Pons (tissue), 1 donor: ENCODE data around the gene EFCAB14.
"Not testable (repeated sequence)": the region's sequence is repeated elsewhere in the genome, so short reads cannot be mapped to it uniquely, and the experiment has no call there.

ENCODE experiments used
- DNase-seq: peaks from one replicate; pipeline ENCODE4 v3.0.0-alpha.2; 2016; ENCODE audit warnings: low spot score

The EFCAB14 gene, protein sequence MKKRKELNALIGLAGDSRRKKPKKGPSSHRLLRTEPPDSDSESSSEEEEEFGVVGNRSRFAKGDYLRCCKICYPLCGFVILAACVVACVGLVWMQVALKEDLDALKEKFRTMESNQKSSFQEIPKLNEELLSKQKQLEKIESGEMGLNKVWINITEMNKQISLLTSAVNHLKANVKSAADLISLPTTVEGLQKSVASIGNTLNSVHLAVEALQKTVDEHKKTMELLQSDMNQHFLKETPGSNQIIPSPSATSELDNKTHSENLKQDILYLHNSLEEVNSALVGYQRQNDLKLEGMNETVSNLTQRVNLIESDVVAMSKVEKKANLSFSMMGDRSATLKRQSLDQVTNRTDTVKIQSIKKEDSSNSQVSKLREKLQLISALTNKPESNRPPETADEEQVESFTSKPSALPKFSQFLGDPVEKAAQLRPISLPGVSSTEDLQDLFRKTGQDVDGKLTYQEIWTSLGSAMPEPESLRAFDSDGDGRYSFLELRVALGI

DNA sequence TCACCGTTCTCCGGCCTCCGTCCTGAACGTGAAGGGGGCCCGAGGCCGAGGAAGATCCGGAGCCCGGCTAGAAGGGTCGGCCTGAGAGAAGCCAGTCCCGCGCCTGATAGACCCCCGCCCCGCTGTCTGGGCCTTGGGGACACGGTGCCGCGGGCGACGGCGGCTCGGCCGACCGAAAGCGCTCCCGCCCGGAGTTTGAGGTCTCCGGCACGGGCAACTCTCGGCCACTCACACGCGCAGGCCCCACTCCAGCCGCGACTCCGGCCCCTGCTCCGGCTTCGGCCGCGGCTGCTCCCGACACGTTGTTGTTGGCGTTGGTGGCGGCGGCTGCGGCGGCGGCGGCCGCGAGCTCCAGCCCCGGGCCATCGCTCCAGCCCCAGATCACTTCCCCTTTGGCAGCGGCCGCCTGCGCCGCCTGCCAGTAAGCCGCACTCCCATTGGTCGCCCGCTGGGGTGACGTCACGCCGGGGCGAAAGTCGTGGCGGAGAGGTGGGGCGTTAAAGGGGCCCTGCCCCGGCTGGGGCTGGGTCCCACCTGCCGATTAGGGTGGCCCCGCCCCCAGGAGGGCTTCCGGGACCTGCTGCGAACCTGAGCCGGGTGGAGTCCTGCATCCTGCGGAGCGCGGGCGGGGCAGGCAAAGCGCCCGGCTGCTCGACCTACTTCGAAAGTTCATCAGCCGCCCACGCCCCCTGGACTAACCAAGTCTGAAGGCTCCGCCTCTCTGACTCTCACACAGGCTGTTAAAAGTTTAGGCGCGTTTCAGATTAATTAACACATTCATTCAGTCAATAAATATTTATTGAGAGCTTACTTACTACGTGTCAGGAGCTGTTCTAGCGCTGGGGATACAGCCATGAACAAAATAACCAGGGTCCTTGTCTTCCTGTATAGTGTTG is at the start of gene EFCAB14:
EFCAB14 (minus strand) TSS at position 388 of the 896 bp plus-strand sequence. CDS start 1,027 bp downstream, outside the sequence.
- peak; percentile 90 for DNase-seq

DNA sequence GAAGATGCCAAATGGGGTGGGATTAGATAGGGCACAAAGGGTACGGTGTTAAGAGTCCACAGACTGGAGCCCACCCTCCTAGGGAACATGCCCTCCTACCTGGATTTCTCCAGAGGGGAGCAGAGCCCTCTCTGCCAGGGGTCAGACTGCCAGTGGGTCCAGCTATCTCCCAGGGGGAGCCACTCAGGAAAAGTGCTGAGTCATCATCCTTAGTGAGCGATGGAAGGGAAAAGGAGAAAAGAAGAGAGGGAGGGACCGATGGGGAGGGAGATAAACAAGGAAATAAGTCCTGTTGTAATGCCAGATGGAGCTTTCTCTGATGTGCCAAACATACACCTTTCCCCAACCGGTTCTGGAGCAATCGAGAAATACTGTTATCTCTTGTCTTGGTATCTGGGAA is 49.5 kb upstream of the EFCAB14 start:
- DNase-seq, result no peak

- DNase-seq, result no peak
Observed at GRCh38 chr1:46767649-46768282, 48.9 kb upstream of the EFCAB14 start.

DNA sequence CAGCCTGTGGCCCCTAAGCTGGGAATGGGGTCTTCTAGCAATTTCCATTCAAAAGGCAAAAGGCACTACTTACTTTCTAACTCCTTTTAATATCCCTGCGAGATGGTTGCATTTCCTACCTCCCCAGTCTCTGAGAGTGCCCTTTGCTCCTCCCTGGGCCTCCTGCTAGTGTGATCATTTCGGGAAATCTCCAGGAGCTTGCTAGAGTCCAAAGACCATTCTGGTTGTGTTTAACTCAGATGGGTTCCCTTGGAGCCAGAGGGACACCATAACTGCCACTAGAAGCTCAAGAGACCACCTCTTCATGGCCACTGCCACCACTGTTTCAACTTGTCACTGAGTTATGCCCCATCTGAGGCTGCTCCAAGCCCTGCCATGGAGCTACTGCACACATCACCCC is 45.5 kb upstream of the EFCAB14 start:
- no peak for DNase-seq

DNA sequence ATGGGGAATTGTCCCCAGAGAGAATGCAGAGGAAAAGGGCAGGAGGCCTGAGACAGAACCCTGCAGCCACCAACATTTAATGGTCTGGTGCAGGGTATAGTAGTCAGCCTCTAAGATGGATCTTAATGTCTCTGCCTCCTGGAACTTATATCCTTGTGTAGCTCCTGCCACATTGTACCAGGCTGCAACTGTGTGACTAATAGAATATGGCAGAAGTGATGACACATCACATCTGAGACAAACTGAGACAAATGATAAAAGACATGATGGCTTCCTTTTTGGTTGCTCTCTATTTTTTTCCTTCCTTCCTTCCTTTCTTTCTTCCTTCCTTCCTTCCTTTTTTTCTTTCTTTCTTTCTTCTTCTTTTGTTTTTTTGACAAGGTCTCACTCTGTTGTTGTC is 42.8 kb upstream of the EFCAB14 start:
- no peak for DNase-seq

DNA sequence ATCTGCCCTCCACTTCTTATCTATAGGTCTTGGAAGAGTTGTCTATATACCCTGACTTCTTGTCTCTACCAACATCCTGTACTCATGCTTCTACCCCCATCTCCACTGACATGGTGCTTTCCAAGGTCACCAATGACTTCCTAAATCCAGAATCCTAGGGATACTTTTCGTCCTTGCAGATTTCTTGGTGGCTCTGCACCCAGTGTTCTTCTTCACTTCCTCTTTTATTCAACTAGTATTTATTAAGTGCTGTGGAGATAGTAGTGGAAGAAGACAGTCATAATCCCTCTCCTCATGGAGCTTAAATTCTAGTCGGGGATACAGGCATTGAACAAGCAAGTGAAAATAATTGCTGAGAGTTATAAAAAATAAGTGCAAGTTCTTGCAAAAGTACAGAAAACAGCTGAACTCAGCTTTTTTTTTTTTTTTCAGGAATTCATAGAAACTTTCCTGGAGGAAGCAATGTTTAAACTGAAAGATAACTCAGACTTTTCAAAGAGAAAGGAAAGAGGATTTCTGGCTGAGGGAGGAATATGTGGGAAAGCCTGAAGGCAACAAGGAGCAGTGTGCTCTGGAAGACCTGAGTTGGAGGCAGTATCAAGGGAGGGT is 41.7 kb upstream of the EFCAB14 start:
- no peak for DNase-seq

DNA sequence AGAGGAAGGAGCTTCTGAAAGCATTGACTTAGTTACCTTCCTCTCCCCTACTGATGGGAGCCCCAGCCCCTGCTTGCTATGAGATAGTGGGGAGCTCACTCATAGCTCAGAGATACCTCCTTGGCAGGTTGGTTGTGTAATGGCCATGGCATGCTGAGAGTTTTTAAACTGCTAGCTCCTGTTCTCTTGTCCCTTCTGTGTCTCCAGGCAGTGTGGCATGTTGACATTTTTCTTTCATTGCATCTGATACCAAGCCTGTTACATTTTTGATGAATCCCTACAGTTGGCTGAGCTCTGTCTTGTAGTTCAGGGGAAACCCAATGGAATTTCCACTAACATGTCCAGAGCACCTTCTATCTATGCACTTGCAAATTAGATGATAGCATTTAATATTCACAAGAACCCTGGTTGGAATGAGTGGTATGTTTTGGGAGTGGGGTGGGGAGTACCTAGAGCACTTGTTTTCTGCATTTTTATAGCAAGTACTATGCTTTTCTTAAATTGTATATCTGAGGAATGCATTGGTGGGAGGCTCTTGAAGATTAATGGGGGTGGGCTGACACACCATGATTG is 39.1 kb upstream of the EFCAB14 start:
- no peak for DNase-seq

DNA sequence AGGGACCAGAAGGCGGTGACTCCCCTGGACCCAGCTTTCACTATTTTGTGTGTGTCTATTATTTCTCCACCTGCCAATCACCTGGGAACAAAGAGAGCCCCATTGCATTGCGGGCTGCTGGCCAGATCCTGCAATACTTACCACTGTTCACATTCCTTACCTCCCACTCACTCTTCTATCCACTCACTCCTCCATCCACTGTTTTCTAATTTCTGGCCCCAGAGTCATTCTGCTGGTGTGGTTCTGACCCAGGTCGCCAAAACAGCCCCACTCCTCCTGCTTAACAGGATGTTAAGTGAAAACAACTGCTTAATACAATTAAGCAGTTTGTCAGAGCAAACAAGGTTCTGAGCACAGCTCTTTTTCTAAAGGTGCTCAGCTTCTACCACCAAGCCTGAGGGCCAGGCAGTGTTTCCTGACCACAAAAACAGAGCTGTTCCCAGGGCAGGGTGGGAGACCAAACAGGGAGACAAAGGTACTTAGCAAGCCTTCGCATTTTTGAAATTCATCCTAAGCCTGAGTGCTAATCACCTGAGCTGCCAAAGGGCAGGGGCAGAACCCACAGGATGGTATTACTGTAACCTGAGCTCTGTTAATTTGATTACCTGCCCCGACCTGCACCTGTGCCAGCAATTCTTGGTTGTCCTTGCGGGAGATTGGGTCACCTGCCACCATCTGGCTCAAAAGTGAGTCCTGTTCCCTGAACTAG is 38.5 kb upstream of the EFCAB14 start:
- DNase-seq, result no peak

GRCh38 chr1:46755121-46755520 is 36.2 kb upstream of the EFCAB14 start:
- no peak for DNase-seq

GRCh38 chr1:46754707-46755106 is 35.8 kb upstream of the EFCAB14 start:
- DNase-seq, result not testable (repeated sequence)

GRCh38 chr1:46753985-46754384 is 35.1 kb upstream of the EFCAB14 start:
- no peak for DNase-seq

GRCh38 chr1:46749921-46750404 is 31.0 kb upstream of the EFCAB14 start:
- no peak for DNase-seq

- no peak for DNase-seq
Observed at GRCh38 chr1:46749404-46749803, 30.5 kb upstream of the EFCAB14 start.

DNA sequence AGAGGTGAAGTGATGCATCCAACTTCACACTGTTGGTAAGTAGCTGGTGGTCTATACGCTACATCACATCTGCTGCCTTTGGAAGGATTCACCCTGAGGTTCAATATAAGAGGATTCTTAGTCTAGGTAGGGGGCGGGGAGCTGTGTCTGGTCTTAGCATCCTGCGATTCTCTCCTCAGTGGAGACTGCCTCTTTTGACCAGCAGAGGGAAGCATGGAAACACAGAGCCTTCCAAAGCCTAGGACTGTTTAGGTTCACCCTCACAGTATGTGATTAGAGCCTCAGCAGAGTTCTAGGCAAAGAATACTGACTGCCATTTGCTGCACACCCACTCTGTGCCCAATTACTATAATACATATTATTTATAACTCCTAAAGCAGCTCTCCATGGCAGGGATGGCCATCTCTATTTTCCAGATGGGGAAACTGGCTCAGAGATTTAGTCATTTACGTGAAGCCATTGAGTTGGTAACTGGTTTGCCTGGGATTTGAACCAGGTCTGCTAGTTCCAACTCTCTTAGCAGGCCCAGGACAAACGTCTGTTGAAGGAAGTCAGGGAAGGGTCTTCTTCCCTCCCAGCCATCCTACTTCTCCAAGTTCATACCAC is 28.9 kb upstream of the EFCAB14 start:
- DNase-seq, result peak; percentile 30

- DNase-seq, result no peak
Observed at GRCh38 chr1:46742069-46742468, 23.2 kb upstream of the EFCAB14 start.

GRCh38 chr1:46735708-46736324 is 16.9 kb upstream of the EFCAB14 start:
- DNase-seq, result no peak

DNA sequence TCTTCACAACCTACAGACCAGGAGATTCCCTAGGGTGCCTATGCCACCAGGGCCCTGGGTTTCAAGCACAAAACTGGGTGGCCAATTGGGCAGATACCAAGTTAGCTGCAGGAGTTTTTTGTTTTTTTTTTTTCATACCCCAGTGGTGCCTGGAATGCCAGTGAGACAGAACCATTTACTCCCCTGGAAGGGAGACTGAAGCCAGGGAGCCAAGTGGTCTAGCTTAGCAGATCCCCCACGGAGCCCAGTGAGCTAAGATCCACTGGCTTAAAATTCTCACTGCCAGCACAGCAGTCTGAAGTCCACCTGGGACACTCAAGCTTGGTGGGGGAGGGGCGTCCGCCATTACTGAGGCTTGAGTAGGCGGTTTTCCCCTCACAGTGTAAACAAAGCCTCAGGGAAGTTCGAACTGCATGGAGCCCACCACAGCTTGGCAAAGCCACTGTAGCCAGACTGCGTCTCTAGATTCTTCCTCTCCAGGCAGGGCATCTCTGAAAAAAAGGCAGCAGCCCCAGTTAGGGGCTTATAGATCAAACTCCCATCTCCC is 9.5 kb upstream of the EFCAB14 start:
- DNase-seq, result not testable (repeated sequence)

GRCh38 chr1:46725736-46726108 is 6.8 kb upstream of the EFCAB14 start:
- no peak for DNase-seq

DNA sequence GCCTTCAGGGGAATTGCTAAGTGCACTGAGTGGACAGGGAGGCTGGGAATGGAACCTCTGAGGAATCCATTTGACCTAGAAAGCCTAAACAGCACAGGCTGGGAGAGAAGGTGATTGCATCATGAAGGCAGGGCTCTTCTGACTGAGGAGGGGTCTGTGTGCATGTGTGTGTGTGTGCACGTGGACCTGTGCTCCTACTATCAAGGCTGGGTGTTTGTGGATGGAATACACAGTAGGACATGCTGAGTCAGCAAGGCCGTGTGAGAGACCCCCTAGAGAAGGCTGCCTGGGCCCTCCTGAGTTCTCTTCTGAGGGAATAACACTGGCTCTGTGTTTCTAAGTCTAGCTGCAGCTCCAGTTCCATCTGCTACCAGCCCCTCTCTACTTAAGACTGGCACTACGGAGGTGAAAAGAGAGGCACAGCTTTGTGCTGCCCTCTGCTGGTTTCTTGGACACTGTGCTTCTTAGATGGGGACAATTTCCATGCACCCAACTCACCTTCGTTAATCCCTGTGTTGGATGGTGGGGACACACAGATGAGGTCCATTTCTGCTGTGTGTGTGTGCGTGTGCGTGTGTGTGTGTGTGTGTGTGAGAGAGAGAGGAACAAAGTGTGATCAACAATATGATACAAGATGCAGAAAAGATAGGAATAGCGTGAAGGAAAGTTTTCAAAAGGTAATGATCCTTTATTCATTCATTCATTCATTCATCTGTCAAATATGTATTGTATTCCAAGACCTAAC is 6.2 kb upstream of the EFCAB14 start:
- DNase-seq, result peak; percentile 80
